Hematopoietic multipotent progenitor cell treated with erythropoietin and hydrocortisone succinate and interleukin-3 and kit ligand, for 4 days (in vitro differentiated cells): ENCODE data around the gene GVQW3.

ENCODE experiments used
- DNase-seq: peaks from one replicate; pipeline ENCODE4 v3.0.0-alpha.2; 2015

The GVQW3 gene

DNA sequence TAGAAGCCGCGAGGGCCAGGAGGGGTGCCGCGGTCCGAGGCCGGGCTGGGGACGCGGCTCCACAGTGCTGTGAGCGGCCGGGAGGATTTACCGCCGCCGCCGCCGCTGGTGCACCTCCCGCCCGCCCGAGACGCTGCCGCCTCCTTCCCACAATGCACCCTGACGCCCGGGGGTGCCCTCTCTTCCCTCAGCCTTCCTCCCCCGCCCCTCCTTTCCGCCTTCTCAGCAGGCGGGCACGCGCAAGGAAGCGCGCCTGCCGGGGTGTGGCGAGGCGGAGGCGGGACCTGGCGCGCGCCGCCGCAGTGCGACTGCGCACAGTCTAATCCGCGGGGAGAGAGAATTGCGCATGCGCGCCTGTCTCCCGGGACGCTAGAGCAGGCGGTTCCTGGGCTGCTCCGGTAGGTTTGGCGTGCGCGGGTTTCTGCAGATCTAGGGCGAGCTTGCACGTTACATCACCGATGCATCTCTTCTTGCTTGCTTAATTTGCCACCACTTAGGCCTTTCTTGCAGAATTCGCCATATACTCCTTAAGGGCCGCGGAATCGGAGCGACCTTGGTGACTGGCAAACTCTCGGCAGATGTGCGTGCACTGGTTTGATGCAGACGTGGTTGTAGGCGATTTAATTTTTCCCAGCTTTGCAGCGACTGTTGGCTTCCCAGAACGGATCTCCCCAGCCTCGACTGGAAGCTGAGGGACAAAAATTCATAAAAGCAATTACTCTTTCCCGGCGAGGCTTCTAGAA lies at the start of gene GVQW3, which contains the start of gene THAP12:
TSS of gene GVQW3 (plus strand) at position 347 of the 743 bp plus-strand sequence. CDS start 506 bp downstream, outside the sequence.
TSS of gene THAP12 (minus strand) at position 156 of the 743 bp plus-strand sequence. CDS start 296 bp downstream, outside the sequence.
- peak; percentile 99 for DNase-seq

DNA sequence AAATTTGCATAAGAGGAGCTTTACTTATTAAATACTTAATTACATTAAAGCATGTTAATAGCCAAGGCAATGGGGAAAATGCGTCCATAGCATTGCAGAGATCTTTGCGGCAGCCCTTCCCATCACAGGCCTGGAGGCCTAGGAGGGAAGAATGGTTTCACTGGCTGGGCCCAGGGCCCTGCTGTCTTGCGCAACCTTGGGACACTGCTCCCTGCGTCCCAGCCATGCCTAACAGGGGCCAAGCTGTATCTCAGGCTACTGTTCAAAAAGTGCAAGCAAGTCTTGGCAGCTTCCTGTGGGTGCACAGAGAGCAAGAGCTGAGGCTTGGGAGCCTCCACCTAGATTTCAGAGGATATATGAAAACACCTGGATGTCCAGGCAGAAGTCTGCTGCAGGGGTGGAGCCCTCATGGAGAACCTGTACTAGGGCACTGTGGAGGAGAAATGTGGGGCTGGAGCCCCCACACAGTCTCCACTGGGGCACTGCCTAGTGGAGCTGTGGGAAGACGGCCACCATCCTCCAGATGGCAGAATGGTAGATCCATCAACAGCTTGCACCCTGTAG lies 46.2 kb upstream of the GVQW3 start:
- no peak for DNase-seq

DNA sequence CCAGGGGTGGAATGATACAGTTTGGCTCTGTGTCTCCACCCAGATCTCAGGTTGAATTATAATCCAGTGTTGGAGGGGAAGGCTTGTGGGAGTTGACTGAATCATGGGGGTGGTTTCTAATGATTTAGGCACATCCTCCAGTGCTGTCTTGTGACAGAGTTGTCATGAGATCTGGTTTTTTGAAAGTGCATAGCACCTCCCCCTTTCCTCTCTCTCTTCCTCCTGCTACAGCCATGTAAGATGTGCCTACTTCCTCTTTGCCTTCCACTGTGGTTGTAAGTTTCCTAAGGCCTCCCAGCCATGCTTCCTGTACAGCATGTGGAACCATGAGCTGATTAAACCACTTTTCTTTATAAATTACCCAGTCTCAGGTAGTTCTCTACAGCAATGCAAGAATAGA lies 45.3 kb upstream of the GVQW3 start:
- peak; percentile 55 for DNase-seq

DNA sequence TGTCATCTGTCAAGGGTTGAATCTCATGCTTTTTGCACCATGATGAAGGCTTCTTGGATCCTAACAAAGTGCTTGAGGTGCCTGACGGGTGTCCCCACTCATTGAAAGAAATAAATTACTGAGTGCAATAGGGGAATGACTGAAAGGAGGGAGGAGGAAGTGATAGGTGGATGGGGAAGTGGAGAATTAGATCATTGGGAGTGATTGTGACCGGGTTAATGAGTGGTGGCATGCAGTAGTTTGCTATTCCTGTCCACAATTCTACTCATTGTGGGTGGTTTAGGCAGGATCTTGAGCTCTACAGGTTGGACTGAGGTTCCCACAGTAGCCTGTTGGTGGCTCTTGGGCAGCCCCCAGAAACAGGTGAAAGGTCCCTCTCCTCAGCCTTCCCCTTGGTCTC lies 44.5 kb upstream of the GVQW3 start:
- no peak for DNase-seq

DNA sequence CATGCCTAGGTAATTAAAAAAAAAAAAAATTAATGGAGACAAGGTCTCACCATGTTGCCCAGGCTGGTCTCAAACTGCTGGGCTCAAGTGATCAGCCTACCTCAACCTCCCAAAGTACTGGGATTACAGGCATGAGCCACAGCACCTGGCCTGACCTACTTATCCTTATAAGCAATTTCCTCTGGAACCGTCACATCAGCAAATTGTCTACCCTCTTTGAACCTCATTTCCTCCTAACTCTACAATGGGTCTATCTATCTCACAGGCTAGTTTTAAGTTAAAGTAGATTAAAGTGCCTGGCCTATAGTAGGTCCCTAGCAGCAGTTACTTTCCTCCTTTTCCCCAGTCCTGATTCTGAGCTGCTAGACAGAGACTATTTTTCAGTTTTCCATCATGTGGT lies 43.7 kb upstream of the GVQW3 start:
- DNase-seq = no peak

DNA sequence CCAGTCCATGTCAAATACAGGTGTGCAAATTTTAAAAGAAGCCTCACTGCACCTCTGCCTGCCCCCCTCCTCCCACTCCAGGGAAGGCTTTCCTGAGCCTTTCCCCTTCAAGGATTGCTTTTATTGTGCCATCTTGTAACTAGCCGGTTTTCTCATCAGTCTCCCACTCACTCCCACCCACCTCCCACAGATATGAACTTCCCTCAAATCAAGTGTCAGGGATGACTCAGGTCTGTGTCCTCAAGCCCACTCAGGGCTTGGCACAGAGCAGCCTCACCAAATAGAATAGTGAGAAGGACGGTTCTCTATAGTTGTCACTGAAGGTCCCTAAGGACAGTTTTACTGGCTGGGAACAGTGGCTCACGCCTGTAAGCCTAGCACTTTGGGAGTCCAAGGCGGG lies 43.2 kb upstream of the GVQW3 start:
- no peak for DNase-seq

DNA sequence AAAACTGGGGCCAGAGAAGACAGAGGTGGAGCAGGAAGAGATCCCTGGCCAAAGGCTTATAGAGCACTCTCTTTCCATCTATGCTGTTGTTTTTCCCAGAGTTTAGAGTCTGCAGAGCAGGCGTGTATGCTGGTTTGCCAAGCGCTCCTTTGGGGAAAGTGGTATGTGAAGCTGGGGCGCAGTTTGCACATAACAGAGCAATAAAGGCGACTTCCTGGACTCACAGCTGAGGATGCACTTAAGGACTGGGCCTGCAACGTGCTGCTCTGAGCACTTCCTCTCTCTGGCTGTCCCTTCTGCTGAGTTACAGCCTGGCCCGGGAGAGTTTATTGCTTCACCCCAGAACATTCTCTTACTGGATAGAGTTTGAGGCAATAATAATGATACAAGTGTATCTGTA lies 41.9 kb upstream of the GVQW3 start:
- DNase-seq = peak; percentile 81

DNA sequence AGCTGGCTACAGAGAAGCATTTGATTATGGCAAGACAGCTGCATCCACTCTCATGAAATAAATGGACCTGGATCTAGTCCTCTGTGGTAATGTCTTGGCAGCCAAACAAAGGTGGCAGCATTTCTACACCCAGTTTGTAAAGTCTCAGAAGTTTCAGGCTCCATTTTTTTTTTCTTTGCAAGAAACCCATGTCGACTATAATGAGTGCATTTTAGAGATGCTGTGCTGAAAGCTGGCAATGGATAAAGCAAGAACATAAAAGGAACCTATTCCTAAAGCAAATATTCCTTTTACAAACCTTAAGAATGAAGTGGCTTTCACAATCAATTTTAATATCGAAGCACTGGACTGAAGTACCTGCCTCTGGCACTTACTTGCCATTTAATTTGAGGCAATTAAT lies 33.7 kb upstream of the GVQW3 start:
- DNase-seq = no peak

DNA sequence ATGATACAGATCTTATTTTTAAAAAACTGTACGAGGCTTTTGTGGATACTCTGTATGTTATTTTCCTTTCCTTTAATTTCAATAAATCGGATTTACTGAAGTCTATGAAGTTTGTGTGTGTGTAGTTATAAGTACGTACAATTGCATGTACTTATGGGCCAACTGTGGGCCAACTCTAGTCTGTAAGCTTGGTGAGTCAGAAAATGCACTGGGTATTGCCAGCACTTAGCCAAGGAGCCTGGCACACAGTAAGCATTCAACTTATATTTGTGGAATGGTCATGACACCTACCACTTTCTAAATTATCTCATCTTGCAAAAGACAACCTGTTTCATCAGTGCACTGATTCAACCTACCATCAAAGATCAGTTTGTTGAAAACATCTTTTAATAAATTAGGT lies 32.8 kb upstream of the GVQW3 start:
- DNase-seq = no peak

DNA sequence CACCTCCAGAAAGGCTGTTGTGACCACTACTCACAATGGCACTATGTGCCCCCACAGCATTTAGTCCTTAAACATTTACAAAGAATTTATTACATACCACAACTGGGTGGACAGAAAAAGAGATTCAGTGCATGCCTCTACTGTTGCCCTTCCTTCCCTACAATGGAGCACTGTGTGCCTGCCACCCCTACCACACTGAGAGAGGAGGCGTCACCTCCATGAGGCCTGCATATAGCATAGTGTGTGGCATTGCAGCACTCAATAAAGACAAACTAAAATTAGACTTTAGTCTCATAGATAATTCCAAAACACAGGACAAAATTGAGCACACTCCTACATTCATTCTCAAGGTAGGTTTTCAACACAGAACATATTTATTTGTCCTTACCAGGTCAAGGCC lies 26.0 kb upstream of the GVQW3 start:
- DNase-seq = no peak

DNA sequence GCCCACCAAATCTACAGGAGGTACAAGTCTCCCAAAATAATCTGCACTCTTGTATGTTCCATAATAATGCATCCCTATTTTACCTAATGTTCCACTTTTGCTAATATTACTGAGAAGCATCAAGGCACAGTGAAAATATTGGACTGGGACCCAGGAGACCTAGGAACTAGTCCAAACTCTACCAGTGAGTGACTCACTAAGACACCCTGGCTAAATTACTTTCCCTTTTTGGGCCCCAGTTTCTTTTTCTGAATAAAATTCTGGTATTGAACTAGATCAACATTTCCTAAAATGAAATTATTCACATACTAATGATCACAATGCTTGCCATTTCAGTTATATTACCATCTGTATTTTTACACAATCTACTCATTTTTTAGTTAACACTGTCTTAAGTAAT lies 19.7 kb upstream of the GVQW3 start:
- no peak for DNase-seq

DNA sequence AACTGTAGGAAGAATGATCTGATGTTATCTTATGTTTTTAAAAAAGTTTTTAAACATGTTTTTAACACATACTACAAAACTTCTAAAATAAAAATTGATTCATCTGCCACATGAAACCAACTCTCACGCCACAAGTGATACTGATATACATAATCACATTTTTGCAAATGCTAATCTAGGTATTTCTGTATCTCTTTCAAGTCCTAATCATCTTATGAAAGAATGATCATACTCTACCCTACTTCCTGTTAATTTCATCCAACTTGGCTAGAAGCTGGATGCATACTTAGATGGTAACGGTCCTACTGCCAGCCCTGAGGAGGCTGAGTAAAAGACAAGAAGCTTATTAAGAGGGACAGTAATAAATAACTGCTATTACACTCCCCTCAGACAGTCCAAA lies 19.3 kb upstream of the GVQW3 start:
- DNase-seq = no peak

DNA sequence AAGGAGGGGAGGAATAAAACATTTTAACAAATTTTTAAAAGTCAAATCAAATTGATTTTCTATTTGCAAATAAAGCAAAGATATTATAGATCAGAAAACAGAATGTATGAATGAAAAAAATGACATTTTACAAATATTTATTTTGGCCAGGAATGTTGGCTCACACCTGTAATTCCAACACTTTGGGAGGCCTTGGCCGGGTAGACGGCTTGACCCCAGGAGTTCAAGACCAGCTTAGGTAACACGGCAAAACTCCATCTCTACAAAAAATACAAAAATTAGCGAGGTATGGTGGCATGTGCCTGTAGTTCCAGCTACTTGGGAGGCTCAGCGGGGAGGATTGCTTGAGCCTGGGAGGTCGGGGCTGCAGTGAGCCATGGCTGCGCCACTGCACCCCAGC lies 18.4 kb upstream of the GVQW3 start:
- DNase-seq = no peak

DNA sequence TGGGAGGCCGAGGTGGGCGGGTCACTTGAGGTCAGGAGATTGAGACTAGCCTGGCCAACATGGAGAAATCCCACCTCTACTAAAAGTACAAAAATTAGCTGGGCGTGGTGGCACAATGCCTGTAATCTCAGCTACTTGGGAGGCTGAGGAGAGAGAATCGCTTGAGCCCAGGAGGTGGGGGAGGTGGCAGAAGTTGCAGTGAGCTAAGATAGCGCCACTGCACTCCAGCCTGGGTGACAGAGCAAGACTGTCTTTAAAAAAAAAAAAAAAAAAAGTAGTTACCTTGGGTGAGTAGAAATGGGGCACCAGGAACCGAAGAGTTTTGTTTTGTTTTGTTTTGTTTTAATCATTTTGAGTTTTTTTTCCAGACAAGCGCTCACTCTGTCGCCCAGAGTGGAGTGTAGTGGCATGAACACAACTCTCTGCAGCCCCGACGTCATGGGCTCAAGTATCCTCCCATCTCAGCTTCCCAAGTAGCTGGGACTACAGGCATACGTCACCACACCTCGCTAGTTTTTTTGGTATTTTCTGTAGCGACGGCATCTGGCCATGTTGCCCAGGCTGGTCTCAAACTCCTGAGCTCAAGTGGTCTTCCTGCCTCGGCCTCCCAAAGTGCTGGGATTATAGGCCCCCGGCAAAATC lies 16.0 kb upstream of the GVQW3 start:
- DNase-seq = peak; percentile 59

DNA sequence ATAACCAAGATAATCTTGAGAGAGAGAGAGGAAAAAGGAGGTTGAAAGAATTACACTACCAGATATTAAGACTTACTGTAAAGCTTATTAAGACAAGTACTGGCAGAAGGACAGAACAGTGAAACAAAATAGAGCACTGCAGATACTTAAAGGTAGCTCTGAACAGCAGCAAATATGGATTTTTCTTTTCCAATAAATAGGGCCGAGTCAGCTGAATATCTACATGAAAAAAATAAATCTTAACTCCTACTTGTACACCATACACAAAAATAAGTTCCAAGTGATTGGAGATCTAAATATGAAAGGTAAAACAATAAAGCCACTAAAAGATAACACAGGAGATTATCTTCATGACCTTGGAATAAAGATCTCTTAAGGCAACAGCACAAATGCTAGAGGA lies 12.6 kb upstream of the GVQW3 start:
- no peak for DNase-seq

DNA sequence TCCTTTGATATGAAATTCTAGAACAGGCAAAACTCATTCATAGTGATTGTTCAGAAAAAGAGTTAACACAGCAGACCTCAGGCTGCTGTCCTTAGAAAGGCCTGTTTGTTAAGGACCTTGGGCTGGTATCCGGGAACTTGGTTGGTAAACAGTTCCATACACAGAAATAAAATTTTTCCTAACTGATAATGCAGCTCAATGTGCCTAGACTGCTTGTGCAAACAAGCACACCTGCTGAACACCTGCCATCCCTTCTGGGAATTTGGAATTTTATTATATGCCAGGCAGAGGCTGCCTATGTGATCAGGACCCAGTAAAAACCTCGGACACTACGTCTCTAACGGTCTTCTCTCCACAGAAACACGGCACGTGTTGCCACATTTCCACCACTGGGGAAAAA lies 11.7 kb upstream of the GVQW3 start:
- DNase-seq = no peak

DNA sequence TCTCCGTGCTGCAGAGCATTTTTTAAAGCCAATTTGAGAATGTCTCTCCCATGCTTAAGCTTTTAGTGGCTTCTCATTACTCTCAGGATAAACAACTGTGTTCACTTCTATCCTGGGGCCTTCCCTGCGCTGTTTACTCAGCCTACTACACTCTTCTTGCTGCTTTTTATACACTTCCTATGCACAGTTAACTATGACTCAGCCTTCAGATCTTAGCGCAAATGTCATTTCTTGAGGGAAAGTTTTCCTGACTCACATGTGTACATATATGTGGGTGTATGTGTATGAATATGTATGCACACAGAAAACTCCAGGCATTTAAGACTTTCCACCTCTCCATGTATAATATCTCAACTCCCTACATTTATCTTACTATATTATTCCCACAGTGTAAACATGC lies 10.0 kb upstream of the GVQW3 start:
- DNase-seq = peak; percentile 48

DNA sequence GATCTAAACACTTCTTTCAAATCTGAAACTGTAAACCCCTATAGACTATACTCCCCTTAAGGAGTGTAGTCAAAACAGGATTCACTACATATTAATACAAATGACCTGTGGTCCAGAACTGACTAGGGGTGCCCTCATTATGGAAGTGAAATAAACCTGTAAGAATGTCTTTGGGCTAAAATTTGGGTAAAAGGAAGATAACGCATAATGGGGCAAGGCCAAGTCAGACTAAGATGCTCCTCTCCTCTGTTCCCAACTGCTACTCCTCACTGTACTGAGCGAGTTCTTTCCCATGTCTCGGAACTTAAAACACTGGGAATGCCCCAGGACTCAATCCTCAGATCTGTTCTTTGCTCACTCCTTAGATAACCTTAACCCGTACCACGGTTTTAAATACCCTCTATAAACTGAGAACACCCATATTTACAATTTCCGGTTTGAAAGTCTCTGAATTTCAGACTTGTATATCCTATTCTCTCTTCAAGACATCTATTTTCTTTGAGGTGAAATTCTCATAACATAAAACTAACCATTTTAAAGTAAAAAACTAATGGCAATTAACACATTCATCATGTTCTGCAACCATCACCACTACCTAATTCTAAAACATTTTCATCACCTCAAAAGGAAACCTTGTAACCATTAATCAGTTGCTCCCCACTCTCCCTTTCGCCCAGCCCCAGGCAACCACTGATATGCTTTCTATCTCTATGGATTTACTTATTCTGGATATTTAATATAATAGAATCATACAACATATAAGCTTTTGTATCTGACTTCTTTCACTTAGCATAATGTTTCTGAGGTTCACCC lies 4.2 kb upstream of the GVQW3 start:
- DNase-seq = no peak

DNA sequence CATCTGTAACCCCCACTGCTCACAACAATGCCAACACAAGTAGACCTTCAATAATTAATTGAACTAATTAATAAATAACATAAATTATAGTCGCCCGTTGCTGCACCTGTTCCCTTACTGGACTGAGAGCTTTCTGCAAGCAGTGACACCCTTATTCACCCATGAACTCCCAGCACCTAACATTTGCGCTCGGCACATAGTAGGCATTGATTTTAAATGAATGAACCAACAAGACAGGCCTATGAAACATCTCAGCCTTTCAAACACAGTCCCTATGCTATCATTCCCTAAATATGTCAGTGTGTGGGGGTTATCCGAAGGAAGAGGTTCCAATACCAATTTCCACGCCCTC lies 1.3 kb upstream of the GVQW3 start:
- no peak for DNase-seq

DNA sequence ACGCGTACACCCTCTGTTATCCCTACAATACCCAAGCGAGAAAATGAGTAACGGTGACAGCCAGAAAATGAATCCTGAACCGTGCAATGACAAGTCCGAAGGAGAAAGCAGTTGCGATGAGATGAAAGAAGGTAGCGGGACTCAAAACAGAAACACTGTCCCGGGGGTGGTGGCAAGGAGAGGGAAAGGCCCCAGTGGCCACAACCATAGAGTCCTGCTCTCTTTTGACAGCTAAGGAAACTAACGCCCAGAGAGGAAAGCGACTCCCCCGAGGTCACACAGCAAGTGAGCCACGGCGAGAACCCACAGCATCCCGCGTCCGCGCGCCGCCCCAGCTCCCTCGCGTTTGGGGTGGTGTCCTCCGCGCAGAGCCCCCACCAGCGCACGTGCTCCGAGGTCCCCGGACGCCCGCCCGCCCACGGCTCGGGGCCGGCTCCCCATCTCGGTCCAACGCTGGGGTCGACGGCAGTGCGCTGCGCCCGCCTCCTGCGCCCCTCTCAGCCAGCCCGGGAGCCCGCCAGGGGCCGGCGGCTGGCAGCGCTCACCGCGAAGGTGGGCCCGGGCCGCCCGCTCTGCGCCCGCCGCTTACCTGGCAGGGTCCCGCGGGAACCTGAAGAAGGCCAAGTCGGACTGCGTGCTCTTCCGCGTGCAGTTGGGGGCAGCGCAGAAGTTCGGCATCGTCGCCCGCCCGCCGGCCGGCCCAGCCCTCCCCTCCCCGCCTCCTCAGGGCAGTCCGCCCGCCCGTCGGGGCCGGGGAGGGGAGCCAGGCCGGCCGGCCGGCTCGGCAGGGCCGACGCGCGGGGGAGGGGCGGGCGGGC lies 755 bp upstream of the GVQW3 start:
- DNase-seq = peak; percentile 55

DNA sequence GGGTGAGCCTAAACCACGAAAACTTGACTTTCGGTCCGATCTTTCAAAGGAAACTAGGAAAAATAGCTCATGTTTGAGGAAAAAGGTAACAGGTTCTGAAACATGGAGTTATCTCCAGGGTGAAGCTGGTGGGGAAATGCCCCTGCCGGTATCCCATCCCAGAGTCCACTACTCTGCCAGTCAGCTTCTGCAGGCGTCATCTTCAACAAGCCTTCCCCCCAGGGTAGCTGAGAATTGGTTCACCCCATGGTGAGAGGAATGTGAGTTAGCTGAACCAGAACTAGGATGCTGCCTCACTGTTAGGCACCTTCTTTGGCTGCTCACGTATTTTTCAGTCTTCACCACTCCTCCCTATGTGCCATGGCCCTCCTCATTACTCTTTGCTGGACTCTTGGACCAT lies 1.1 kb downstream of the GVQW3 start:
- peak; percentile 22 for DNase-seq

DNA sequence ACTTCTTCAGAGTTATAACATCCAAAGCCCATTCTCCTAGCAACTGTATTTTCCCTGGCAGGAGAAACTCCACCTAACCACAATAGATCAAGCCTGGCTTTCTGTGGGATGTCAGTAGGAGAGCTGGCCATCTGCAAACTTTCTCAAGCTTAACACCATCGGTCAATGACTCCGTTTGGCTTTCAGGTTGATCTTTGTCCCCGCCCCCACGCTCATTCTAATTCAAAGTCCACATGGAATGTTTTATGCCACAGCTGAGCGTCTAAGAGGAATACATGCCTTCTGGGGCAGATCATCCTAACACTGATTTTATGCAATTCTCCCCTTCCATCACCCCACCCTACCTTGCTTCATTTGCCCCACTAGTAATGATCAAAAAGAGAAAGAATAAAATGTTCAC lies 4.8 kb downstream of the GVQW3 start:
- no peak for DNase-seq

DNA sequence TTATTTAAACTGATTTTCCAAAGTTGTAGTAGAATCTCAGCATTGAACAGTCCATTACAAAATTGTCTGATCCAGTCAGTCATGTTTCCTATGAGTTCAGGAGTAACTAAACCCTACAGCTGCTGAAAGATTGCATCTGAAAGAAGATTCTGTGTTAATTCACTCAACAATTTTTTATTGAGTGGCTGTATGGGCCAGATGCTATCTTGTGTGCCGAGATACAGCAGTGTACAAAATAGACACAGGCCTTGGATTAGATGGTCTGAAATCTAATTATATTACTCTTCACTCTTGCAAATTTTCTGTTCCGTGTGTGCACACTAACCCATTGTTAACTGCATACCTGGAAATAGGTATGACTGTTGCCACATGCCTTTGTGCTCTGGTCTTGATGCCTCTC lies 7.3 kb downstream of the GVQW3 start:
- DNase-seq = no peak
